H1 (cell line): Measurements from ENCODE around the gene FOXN3. TPM values are rescaled to one million over a fixed set of nuclear protein-coding genes. Genes with fewer than 3 reads are reported as not detected.

ENCODE experiments used
- CHD7 ChIP-seq: fragments of 300-600 bp; sonication (generic); IDR thresholded peaks from 2 replicates; pipeline ENCODE4 v1.7.1; 2012; ENCODE audit warnings: low read length, moderate library complexity, mild to moderate bottlenecking, inconsistent platforms; ENCODE audit not compliant: insufficient replicate concordance
- GTF2F1 ChIP-seq: IDR thresholded peaks from 2 replicates; pipeline ENCODE4 v1.6.1; 2012; ENCODE audit warnings: low read depth, low read length, improper control_type of control experiment, borderline replicate concordance
- SP4 ChIP-seq: IDR thresholded peaks from 2 replicates; pipeline ENCODE4 v1.6.1; 2012; ENCODE audit warnings: low read length, inconsistent platforms
- TBP ChIP-seq: IDR thresholded peaks from 2 replicates; pipeline ENCODE4 v1.6.1; 2011; ENCODE audit warnings: low read depth, low read length, improper control_type of control experiment
- polyA plus RNA-seq, 7 experiments: library from polyadenylated mRNA; depleted of rRNA in 3 of 7; stranded (reverse) in 5 of 7; unstranded in 2 of 7; fragments of >200 nt in 5 of 7; fragments of 200-250 nt in 2 of 7; gene quantifications; 1 replicate in 5 of 7; 2 replicates in 1 of 7; 4 replicates in 1 of 7; pipeline versions ENCODE4 v1.2.1 to v1.2.3, GENCODE V29; 2011 to 2013; ENCODE audit warnings: missing spikeins in 2 of 7, mixed read lengths in 2 of 7
- total RNA-seq: library from RNA; stranded (reverse); fragmentation: NEBNext Ultra II Directional; extraction: Animal tissue kit (Norgen Biotek cat#: 25700); gene quantifications from 2 replicates; pipeline ENCODE4 v1.2.1, GENCODE V29; 2021

The FOXN3 gene
- total and polyA plus RNA-seq, 2 of the 8 experiments (the other 6 are each of a cell fraction or from before 2014, with no cell fraction given), result 52.6 to 178 TPM

- TF ChIP-seq CHD7 (no peak), TBP (no peak), GTF2F1 (no peak), SP4 (no peak)
Observed at GRCh38 chr14:89359477-89360222, 57.4 kb downstream of the FOXN3 start (continued).
